Loucy (cell line): ENCODE measurements around the gene CSE1L.

ENCODE experiments used
- CTCF ChIP-seq: fragments of 200-600 bp; sonication (generic); conservative IDR thresholded peaks from 2 replicates; pipeline ENCODE4 v1.5.1; 2014; ENCODE audit warnings: mild to moderate bottlenecking, antibody characterized with exemption, low read length
- EZH2phosphoT487 ChIP-seq: fragments of 200-600 bp; IDR thresholded peaks from 2 replicates; pipeline ENCODE4 v1.6.1; 2018; ENCODE audit warnings: antibody characterized with exemption, mild to moderate bottlenecking, moderate library complexity, borderline replicate concordance

GRCh38 chr20:49123982-49124381 lies 77.9 kb downstream of the CSE1L start:
- no peak for TF ChIP-seq CTCF
- no peak for TF ChIP-seq EZH2phosphoT487
